SH-SY5Y (cell line): ENCODE measurements around the gene AKT3.
A peak's percentile ranks its signal among the peaks of the same experiment; 100 is the strongest.

ENCODE experiments used
- GATA2 ChIP-seq: IDR thresholded peaks from 2 replicates; pipeline ENCODE4 v1.6.1; 2011; ENCODE audit warnings: mild to moderate bottlenecking, low read depth, low read length
- GATA3 ChIP-seq: IDR thresholded peaks from 2 replicates; pipeline ENCODE4 v1.6.1; 2011; ENCODE audit warnings: low read depth, mild to moderate bottlenecking, low read length, moderate library complexity

The AKT3 gene

DNA sequence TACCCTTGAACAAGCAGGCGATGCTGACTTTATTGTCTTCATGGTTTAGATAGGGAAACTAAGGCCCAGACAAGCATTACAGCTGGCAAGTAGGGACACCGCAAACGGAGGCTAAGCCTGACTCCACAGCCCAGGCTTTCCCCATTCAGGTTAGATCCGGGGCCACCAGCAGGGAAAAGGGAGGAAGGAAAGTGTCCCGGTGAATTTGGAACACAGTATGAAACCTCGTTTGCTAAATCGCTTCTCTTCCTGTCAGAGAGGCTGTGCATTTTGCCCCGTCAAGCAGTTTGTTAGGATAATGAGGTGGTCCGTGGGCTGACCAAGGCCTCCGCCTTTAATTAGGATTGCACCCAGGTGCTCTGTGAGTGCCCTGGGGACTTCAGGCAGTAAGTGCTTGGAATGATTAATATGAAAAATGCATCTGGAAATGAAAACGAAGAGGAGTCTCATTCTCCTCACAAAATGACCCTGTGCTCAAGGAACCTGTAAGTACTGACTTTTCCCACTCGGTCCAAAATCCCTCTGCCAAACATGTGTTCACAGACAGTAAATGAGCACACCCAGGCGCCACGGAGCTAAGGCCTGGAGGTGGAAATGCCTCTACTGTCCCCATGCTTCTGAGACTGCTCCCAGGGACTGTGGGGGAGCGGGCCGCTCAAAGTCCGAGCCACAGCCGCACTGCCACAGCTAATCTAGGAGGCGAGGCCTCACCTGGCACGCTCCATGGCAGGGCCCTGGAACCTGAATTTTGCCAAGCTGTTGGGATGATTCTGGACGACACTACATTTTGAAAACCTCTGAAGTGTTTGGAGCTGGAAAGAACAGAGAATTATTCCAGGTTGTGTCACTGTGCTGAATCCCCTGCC is 360.1 kb downstream of the AKT3 start:
- TF ChIP-seq GATA2: no peak

DNA sequence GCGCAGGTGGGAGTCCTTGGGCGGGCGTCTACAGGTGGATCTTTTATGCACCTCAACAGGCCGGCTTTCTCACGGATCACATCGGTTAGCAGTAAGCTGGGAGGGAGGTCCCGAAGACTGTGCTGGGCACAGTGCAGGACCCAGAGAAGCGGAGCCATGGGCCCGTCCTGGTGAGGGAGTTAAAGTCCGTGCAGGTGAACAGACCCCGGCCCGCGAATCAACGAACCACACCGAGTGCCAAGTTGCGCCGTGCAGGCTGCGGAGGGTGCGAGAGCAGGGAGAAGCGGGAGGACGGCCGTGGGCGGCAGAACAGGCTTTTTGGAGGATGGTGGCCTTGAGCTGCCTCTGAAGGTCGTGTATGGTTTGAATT is 360.9 kb downstream of the AKT3 start:
- TF ChIP-seq GATA2: no peak
- no peak for TF ChIP-seq GATA3

DNA sequence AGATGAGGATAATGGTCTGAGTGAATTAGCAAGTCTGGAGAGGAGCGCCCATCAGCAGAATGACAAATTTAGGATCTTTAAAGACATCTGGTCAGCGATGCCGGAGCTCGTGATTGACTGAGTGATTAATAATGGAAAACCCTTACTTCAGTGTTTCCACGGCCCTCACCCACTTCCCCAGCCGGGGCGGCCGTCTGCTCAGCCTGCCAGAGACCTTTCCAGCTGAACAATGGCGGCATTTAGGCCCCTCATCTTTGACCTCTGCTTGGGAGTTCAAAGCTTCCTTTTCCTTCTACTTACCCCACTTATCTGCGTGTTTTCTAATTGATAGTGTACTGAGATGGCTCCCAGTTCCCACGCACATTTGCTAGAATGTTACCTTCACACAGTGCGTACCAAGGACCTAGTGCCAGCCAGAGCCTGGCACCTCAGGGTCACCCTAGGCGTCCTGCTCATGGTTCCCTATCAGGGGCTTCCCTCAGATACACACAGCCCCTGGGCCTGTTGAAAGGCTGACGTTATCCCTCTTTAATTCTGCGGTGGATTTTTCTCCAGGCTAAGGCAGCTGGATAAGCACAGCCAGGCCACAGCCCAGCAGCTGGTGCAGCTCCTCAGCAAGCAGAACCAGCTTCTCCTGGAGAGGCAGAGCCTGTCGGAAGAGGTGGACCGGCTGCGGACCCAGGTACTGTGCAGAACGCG is 361.4 kb downstream of the AKT3 start:
- TF ChIP-seq GATA3 (no peak), GATA2 (no peak)

DNA sequence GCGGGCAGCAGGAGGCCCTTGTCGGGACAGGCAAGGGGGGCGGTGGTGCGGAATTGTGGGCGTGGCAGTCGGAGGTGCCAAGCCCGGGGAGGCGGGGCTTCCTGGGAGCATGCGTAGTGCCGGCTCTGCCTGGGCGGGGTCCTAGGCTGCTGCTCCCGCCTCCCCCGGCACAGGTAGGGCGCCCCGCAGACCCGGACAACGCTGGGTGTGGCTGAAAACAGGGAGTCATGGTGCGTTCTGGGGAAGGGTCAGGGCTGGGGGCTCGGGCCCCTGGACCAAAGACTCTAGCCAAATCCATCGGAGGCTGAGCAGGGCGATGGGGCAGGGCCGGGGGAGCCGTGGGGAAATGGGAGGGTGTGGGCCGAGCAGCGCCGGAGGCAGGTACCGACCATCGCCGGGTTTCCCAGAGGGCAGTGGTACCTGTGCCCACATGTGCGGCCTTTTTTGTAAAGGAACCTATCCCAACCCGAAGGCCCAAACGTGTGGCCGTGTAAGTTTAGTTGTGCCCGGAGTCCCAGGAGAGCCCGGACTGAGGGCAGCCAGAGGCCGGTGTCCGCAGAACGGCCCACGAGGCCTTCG is 362.3 kb downstream of the AKT3 start:
- TF ChIP-seq GATA2 (no peak), GATA3 (no peak)

DNA sequence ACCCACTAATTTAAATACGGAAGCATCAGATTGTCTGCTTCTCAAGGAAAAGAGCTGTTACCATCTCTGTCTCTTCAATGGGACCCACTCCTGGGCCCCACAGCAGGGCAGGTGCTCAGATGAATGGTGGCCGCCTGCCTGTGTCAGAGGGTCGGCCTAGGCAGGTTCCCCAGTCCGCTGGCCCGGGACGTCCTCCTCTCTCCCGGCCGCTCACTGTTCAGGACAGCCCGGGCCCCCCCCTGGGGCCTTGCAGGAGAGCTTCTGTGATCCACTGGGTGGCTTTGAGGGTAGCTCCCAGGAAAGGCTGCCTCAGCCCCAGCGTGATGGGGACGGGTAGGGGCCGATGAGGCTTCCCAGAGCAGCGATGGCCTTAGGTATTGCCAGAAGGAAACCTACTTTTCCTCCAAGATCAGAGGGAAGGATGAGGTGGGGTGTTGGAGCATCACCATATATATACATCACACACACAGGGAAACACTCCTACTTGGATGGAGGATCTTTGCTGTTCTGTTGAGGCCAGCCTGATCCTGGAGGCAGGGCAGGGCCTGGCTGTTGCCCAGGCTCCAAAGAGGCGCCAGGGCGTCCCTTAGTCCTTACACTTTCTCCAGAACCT is 362.9 kb downstream of the AKT3 start:
- TF ChIP-seq GATA2 (no peak), GATA3 (no peak)

DNA sequence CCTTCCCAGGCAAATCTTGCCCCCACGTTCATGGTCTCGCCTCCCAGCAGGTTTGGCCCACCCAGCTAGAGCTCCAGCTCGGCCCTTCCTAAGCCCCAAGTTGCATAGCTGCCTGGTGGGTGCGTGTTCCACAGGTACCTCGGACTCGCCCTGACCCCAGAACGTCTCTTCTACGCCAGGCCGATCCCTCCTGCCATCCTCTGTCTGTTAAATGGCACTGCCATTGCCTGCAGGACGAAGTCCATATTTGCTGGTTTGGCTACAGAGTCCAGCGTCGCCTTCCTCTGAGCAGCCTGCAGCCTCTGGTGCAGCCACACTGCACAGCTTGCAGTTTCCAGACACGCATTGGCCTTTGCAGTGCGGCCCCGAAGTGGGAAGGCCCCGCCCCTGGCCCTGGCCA is 366.1 kb downstream of the AKT3 start:
- TF ChIP-seq GATA3: no peak
- TF ChIP-seq GATA2: no peak

DNA sequence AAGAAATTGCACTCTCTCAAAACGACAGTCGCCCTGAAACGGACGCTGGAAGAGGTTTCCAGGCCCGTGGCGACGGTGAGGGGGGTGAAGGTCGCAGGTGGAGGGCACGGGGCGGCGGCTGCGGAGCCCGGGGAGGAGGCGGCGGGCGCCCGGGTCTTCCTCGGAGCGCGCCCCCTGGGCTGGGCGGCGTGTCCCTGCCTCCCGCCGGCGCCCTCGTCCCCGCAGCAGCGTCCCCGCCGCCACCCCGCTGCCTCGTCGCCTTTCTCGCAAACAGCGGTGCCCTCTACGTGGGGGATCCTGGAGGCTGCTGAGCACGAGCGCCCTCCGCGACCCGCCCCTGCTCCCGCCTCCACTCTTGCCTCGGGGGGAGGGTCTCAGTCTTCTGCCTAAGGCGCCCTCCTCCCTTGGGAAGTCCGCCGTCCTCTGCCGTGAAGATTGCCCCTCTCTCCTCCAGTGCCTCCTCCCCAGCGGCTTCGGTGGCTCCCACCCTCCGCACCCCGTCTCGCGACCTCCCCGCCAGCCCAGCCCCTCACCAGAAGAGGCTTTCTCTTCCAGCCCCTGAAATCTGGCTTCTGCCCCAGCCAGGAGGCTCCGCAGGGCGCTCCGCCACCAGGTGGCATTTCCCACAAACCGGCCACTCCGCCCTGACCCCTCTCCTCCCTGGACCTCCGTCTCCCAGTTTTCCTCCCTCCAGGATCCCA is 366.8 kb downstream of the AKT3 start:
- TF ChIP-seq GATA3 (no peak), GATA2 (no peak)

DNA sequence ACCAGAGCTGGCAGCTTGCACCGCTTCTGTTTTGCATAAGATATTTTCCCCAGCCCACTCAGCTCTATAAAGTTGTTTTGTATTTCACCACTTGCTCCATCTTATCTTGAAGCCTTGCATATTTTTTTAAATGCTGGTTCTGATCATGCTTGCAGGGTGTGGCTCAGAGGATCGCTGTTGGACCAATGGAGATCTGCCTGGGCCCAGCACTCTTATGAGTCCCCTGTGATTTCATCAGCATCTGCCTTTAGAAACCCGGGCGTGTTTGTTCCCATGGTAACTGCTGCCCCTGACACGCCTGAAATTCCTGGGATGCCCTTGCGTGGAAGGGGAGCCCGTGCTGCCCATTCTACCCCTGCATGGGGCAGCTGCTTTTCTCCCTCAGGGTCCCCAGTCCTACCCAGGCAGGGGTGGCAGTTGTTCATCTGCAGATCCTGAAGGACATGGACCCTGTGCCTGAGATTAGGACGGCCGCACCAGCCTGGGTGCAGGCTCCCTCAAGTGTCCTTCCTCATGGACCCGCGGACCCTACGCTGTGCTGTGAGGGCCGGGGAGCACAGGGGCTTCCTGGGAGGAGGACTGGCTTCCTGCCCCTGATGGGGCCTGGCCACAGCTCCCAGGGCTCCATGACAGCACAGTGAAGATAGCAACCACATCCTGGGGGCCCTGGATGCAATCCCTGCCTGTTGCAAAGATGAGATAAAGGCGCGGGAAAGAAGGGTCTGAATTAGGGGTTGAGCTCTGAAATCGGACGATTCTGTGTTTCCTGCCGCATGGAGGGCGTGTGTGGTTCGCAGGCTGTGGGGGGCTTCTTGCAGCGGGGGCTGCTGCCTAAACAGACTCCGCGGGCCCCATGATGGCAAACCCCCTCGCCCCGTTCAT is 367.7 kb downstream of the AKT3 start:
- no peak for TF ChIP-seq GATA3
- peak; percentile 29; the same call in 1 of the 2 replicates for TF ChIP-seq GATA2

DNA sequence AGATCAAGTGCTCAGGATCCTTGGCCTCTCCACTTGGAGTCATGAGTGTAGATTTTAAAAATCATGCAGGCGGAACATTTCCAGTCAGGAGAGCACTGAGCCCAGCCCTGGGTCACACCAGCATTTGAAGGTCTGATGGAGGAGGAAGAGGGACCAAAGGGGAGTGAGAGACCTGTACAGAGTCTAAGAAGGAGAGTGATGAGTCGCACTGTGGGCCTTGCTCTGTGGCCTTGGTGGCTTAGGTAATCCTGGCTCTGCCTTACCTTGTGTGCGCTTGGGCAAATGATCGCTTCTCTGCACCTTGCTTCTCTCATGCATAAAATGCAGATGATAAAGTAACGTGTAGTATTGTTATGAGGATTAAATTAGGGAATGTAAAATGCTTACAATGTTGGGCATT is 368.9 kb downstream of the AKT3 start:
- TF ChIP-seq GATA3 (no peak), GATA2 (no peak)

DNA sequence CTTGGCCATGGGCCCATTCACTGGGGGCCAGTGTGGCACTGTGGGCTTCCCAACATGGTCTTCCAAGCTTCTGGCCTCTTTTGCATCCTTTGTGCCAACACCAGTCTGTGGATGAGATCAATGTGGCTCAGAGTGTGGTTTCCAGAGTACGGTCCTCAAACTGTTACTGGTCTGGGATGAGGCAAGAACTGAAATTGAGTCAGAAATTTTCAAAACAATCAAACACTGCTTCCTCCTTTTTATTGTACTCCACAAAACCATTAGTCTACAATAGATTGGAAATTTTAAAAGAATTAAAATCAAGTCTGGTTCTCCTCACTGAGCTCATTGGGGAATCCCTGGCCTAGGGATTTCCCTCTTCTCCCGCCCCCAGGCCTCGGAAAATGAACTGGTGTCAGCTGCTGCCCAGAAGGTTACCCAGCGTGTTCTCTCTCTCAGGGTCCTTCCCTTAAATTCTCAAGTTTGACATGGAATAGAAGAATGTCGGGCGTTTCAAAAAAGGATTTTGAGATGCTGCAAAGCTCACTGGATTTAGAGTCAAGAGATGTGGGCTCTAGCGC is 372.2 kb downstream of the AKT3 start:
- no peak for TF ChIP-seq GATA2
- no peak for TF ChIP-seq GATA3

DNA sequence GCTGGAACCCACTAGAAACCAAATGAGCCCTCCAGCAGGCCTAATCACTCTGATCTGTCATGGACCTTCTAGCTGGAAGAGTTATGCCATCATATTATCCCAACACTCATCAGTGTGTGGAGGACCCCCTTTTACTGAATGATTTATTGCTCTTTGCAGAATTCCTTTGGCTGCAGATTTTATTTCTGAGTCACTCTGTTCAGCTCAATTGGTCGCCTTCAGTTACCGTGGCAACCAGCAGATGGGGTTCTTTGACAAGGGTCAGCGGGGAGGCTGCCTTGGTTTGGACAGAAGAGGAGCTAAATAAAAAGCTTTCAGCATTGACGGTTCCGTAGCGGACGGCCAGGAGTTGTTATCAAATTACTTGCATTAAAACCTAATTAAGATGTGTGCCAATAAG is 374.1 kb downstream of the AKT3 start:
- TF ChIP-seq GATA3 (no peak), GATA2 (no peak)

DNA sequence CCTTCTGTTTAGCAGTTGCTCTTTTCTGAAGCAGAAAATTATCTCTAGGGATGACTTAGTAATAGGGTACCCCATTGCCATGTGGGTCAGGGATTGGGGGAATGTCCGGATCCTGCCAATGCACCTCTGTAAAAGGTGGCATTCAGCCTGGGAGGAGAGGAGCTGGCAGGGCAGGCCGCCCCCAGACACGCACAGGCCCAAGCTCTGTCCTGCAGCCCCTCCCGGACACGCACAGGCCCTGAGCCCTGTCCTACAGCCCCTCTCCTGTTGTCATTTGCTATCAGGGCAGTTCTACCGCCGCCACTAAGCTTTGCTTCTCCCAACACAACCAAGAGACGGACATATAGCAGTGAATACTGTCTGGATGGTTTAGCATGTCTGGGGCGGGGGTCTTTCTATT is 375.1 kb downstream of the AKT3 start:
- TF ChIP-seq GATA3 (no peak), GATA2 (no peak)

DNA sequence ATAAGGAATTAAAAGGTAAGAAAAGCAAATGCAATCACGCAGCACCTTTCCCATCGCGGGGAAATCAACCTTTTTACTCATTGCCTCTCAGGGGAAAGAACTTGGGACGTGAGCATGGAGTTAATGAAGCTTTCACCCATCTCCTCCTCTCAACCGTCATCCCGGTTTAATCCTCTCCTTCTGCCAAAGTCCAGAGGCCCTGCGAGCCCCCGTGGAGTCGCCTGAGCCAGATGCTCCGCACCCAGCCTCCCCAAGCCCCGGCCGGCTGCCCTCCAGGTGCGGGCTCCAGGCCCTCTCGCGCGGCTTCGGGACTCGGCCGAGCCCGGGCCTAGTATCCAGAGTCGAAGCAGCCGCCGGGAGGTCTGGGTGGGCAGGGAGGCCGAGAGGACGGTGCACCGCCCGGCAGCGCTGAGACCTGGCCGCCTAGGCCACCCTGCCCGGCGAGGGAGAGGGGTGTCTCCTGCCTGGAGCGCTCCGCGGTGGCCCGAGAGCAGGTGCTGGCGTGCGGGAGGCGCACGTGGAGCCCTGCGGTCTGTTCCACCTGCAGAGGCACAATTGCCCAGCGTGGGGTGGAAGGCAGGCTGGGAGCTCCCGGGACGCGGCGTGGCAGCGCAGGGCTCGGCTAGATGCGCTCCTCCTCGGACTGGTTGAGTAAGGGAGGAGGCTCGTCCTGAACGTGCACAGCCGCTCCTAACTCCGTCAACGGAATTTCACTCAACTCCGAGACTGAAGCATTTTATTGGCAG is 375.7 kb downstream of the AKT3 start:
- TF ChIP-seq GATA2 (no peak), GATA3 (no peak)
